Measurements from ENCODE around the gene KCNJ6.

The KCNJ6 gene

DNA sequence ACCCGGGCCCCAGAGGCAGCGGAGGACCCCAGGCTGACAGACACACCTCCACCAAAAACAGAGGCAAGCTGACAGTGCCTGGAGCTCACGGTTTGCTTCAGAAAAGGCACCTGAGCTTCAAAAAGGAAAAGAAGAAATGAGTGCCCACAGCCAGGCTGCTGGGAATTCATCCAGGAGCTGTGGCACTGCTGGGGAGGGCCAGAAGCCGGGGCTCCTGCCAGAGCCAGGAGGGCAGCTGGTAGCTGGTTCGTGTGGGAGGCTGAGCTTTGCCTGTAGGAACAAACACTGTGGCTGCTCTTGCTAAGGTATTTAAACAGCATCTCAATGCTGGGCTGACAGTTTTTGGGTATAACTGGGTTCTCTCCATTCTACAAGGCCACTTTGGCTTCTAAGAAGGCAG lies 19.5 kb downstream of the KCNJ6 start:
- no peaks in the 10 kb centered on the region for H3K9me2 ChIP-seq (replicated peaks; ENCODE audit: insufficient read depth, low read length)
- H3K4me3 ChIP-seq (ENCODE audit: insufficient read depth, low read length, poor library complexity, severe bottlenecking): no peak overlapping the region
- H3K9ac ChIP-seq (ENCODE audit: low read length): no peak overlapping the region
- H3K79me2 ChIP-seq (ENCODE audit: insufficient read depth, low read length): no peaks in the 10 kb centered on the region
- no peaks in the 10 kb centered on the region for H3K36me3 ChIP-seq (ENCODE audit: low read length)
- H3K4me2 ChIP-seq (ENCODE audit: low read depth, low read length, poor library complexity, severe bottlenecking): no peak overlapping the region
- H3F3A ChIP-seq (ENCODE audit: insufficient read depth): no peaks in the 10 kb centered on the region
- no peaks in the 10 kb centered on the region for H4K20me1 ChIP-seq (ENCODE audit: low read depth, low read length)
- no peaks in the 10 kb centered on the region for H3K9me3 ChIP-seq (ENCODE audit: insufficient read depth, low read length)
- no peak overlapping the region for H3K27ac ChIP-seq (ENCODE audit: low read depth, low read length)
- TF ChIP-seq, protein P1, sequence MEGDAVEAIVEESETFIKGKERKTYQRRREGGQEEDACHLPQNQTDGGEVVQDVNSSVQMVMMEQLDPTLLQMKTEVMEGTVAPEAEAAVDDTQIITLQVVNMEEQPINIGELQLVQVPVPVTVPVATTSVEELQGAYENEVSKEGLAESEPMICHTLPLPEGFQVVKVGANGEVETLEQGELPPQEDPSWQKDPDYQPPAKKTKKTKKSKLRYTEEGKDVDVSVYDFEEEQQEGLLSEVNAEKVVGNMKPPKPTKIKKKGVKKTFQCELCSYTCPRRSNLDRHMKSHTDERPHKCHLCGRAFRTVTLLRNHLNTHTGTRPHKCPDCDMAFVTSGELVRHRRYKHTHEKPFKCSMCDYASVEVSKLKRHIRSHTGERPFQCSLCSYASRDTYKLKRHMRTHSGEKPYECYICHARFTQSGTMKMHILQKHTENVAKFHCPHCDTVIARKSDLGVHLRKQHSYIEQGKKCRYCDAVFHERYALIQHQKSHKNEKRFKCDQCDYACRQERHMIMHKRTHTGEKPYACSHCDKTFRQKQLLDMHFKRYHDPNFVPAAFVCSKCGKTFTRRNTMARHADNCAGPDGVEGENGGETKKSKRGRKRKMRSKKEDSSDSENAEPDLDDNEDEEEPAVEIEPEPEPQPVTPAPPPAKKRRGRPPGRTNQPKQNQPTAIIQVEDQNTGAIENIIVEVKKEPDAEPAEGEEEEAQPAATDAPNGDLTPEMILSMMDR (IDR thresholded peaks at IDR 0.05; ENCODE audit: insufficient read depth, low read length, poor library complexity, severe bottlenecking): no peak
- TF ChIP-seq EZH2phosphoT487 (conservative IDR thresholded peaks at IDR 0.05; ENCODE audit: low read length): no peak
- no peaks in the 10 kb centered on the region for H3K27me3 ChIP-seq (ENCODE audit: low read length)
- no peak overlapping the region for H2AFZ ChIP-seq (ENCODE audit: low read depth, low read length, severe bottlenecking)

DNA sequence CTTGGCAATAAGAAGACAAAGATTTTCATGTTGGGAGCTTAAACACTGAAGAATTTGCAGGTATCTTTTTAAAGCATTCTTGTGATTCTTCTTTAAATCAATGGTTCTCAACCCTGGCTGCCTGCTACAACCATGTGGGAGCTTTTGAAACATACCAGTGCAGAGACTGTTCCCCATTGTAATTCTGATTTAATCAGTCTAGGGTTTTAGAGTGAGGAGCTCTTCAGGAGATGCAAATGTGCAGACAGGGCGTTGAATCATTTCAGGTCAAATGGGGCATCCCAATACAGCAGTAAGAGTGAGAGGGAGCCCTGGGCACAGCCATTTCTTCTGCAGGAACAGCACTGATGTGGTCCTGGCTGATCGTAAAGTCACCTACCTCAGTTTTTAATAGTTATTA lies 24.3 kb downstream of the KCNJ6 start:
- Histone ChIP-seq H3K9ac (ENCODE audit: low read length) (no peak overlapping the region), H3K27ac (ENCODE audit: low read depth, low read length) (no peak overlapping the region), H3F3A (ENCODE audit: insufficient read depth) (no peaks in the 10 kb centered on the region), H3K4me2 (ENCODE audit: low read depth, low read length, poor library complexity, severe bottlenecking) (no peak overlapping the region), H3K9me3 (ENCODE audit: insufficient read depth, low read length) (no peaks in the 10 kb centered on the region), H3K9me2 (replicated peaks; ENCODE audit: insufficient read depth, low read length) (no peaks in the 10 kb centered on the region), H4K20me1 (ENCODE audit: low read depth, low read length) (no peaks in the 10 kb centered on the region), H3K27me3 (ENCODE audit: low read length) (no peaks in the 10 kb centered on the region), H3K79me2 (ENCODE audit: insufficient read depth, low read length) (no peaks in the 10 kb centered on the region), H3K4me3 (ENCODE audit: insufficient read depth, low read length, poor library complexity, severe bottlenecking) (no peak overlapping the region), H3K36me3 (ENCODE audit: low read length) (no peaks in the 10 kb centered on the region), H2AFZ (ENCODE audit: low read depth, low read length, severe bottlenecking) (no peak overlapping the region)
- TF ChIP-seq EZH2phosphoT487 (conservative IDR thresholded peaks at IDR 0.05; ENCODE audit: low read length): no peak
- TF ChIP-seq, protein P1 (IDR thresholded peaks at IDR 0.05; ENCODE audit: insufficient read depth, low read length, poor library complexity, severe bottlenecking): no peak

DNA sequence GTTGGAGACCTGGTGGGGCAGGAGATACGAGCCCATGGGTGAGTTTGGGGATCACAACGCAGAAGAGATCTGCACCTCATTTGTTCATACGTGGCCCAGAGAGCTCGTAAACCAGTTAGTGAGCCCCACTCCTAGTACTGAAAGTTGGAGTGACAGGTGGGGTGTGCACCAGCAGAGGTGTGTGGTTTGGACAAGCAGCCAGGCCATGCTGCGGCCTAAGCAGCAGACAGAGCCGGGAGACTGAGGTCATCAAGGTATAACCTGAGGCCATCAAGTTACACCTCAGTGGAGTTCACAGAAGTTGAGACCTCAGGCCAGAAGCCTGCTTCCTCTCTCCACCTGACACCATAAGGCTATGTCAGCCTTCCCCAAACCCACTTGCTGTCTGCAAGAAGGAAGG lies 27.6 kb downstream of the KCNJ6 start:
- no peak overlapping the region for H3K4me3 ChIP-seq (ENCODE audit: insufficient read depth, low read length, poor library complexity, severe bottlenecking)
- H3K4me2 ChIP-seq (ENCODE audit: low read depth, low read length, poor library complexity, severe bottlenecking): no peak overlapping the region
- no peak overlapping the region for H3K27ac ChIP-seq (ENCODE audit: low read depth, low read length)
- no peaks in the 10 kb centered on the region for H3K79me2 ChIP-seq (ENCODE audit: insufficient read depth, low read length)
- H3K9me2 ChIP-seq (replicated peaks; ENCODE audit: insufficient read depth, low read length): no peaks in the 10 kb centered on the region
- no peak for TF ChIP-seq EZH2phosphoT487 (conservative IDR thresholded peaks at IDR 0.05; ENCODE audit: low read length)
- TF ChIP-seq, protein P1 (IDR thresholded peaks at IDR 0.05; ENCODE audit: insufficient read depth, low read length, poor library complexity, severe bottlenecking): no peak
- no peaks in the 10 kb centered on the region for H3K9me3 ChIP-seq (ENCODE audit: insufficient read depth, low read length)
- H4K20me1 ChIP-seq (ENCODE audit: low read depth, low read length): no peaks in the 10 kb centered on the region
- H3K27me3 ChIP-seq (ENCODE audit: low read length): no peaks in the 10 kb centered on the region
- H3K36me3 ChIP-seq (ENCODE audit: low read length): no peaks in the 10 kb centered on the region
- H2AFZ ChIP-seq (ENCODE audit: low read depth, low read length, severe bottlenecking): no peak overlapping the region
- H3F3A ChIP-seq (ENCODE audit: insufficient read depth): no peaks in the 10 kb centered on the region
- no peak overlapping the region for H3K9ac ChIP-seq (ENCODE audit: low read length)

Data from SU-DHL-6 (cell line).